CD14-positive monocyte (primary cell): ENCODE results near the gene TMEM187. TPM values are rescaled to one million over a fixed set of nuclear protein-coding genes. Genes with fewer than 3 reads are reported as not detected.
A peak's percentile ranks its signal among the peaks of the same experiment; 100 is the strongest.

Experiments
- DNase-seq, 3 donors: peaks; one replicate each; pipeline ENCODE4 v3.0.0-alpha.2; 2011 to 2022
- H2AFZ ChIP-seq: 2 replicates; pipeline ENCODE4 v1.6.0; 2012; ENCODE audit warnings: mild to moderate bottlenecking, low read depth, low read length, inconsistent platforms; ENCODE audit not compliant: insufficient read depth, poor library complexity, severe bottlenecking
- H3K27ac ChIP-seq, 2 donors: 1 replicate in 1 of 2; 2 replicates in 1 of 2; pipeline ENCODE4 v1.5.1; 2012 to 2013; ENCODE audit warnings: low read length in 2 of 2, control low read depth in 1 of 2, inconsistent platforms in 1 of 2, low read depth in 1 of 2, mild to moderate bottlenecking in 1 of 2
- H3K27me3 ChIP-seq, 2 donors: one replicate each; pipeline versions ENCODE4 v1.6.0 to v1.6.1; 2011 to 2013; ENCODE audit warnings: low read length in 2 of 2; ENCODE audit not compliant: control insufficient read depth in 2 of 2, insufficient read depth in 2 of 2
- H3K36me3 ChIP-seq, 2 donors: replicated peaks in 1 of 2; 1 replicate in 1 of 2; 2 replicates in 1 of 2; pipeline versions ENCODE4 v1.5.1 to v1.6.1; 2012 to 2013; ENCODE audit warnings: low read length in 2 of 2, control low read depth in 1 of 2, inconsistent platforms in 1 of 2, mild to moderate bottlenecking in 1 of 2; ENCODE audit not compliant: insufficient read depth in 2 of 2, control insufficient read depth in 1 of 2
- H3K4me1 ChIP-seq, 2 donors: 1 replicate in 1 of 2; 2 replicates in 1 of 2; pipeline versions ENCODE4 v1.5.1 to v1.6.1; 2012 to 2013; ENCODE audit warnings: low read length in 2 of 2, control low read depth in 1 of 2, inconsistent platforms in 1 of 2, mild to moderate bottlenecking in 1 of 2, moderate library complexity in 1 of 2; ENCODE audit not compliant: insufficient read depth in 2 of 2, control insufficient read depth in 1 of 2
- H3K4me2 ChIP-seq: replicated peaks from 2 replicates; pipeline ENCODE3; 2012; ENCODE audit warnings: low read length, moderate library complexity, mild to moderate bottlenecking; ENCODE audit not compliant: poor library complexity, severe bottlenecking; ENCODE audit errors: extremely low read depth
- H3K4me3 ChIP-seq, 3 experiments: fragments of 200-600 bp in 1 of 3; sonication (generic) in 1 of 3; replicated peaks in 1 of 3; 1 replicate in 2 of 3; 2 replicates in 1 of 3; pipeline ENCODE4 v1.5.1; 2011 to 2013; ENCODE audit warnings: low read length in 3 of 3, mild to moderate bottlenecking in 3 of 3, control low read depth in 2 of 3, low read depth in 2 of 3, inconsistent platforms in 1 of 3, moderate library complexity in 1 of 3
- H3K79me2 ChIP-seq: 2 replicates; pipeline ENCODE4 v1.6.0; 2012; ENCODE audit warnings: mild to moderate bottlenecking, control low read depth, inconsistent platforms, low read length, moderate library complexity; ENCODE audit not compliant: insufficient read depth
- H3K9ac ChIP-seq: 2 replicates; pipeline ENCODE4 v1.6.0; 2017; ENCODE audit warnings: low read length, mild to moderate bottlenecking; ENCODE audit not compliant: insufficient read depth, poor library complexity, severe bottlenecking
- H3K9me3 ChIP-seq, 2 donors: replicated peaks in 1 of 2; 1 replicate in 1 of 2; 2 replicates in 1 of 2; pipeline versions ENCODE4 v1.5.1 to v1.6.1; 2012 to 2013; ENCODE audit warnings: low read length in 2 of 2, control low read depth in 1 of 2; ENCODE audit not compliant: control insufficient read depth in 1 of 2, insufficient read depth in 1 of 2
- H4K20me1 ChIP-seq: 2 replicates; pipeline ENCODE4 v1.6.0; 2012; ENCODE audit warnings: mild to moderate bottlenecking, low read length, control low read depth, moderate library complexity; ENCODE audit not compliant: insufficient read depth
- H3K27ac Mint-ChIP-seq, 7 donors: one replicate each; pipeline ENCODE4 v1.8.0; 2020; ENCODE audit warnings: mild to moderate bottlenecking in 7 of 7, mixed read lengths in 7 of 7, moderate library complexity in 6 of 7, inconsistent platforms in 2 of 7
- H3K27me3 Mint-ChIP-seq, 3 donors: one replicate each; pipeline ENCODE4 v1.8.0; 2021 to 2022; ENCODE audit warnings: low read depth in 3 of 3, mild to moderate bottlenecking in 3 of 3, mixed read lengths in 3 of 3, moderate library complexity in 3 of 3, inconsistent platforms in 1 of 3
- H3K36me3 Mint-ChIP-seq, 2 donors: one replicate each; pipeline ENCODE4 v1.8.0; 2020; ENCODE audit warnings: mixed read lengths in 2 of 2, inconsistent platforms in 1 of 2, mild to moderate bottlenecking in 1 of 2
- H3K4me1 Mint-ChIP-seq: one replicate; pipeline ENCODE4 v1.8.0; 2020; ENCODE audit warnings: mild to moderate bottlenecking, mixed read lengths
- H3K4me3 Mint-ChIP-seq, 2 donors: one replicate each; pipeline ENCODE4 v1.8.0; 2020; ENCODE audit warnings: mild to moderate bottlenecking in 2 of 2, mixed read lengths in 2 of 2, moderate library complexity in 1 of 2
- H3K9me3 Mint-ChIP-seq, 7 donors: one replicate each; pipeline ENCODE4 v1.8.0; 2020 to 2022; ENCODE audit warnings: mixed read lengths in 7 of 7, mild to moderate bottlenecking in 6 of 7, moderate library complexity in 6 of 7, inconsistent platforms in 2 of 7
- WGBS: methylation state at CpG from one replicate; pipeline ENCODE4 v1.1.5; 2013; ENCODE audit warnings: missing lambda C conversion rate; ENCODE audit not compliant: insufficient coverage; 5-methylcytosine and 5-hydroxymethylcytosine counted together
- intact Hi-C, 2 donors: fragments of 100-400 bp; cut with micrococcal nuclease; formaldehyde crosslinking; loops; one replicate each; pipeline versions ENCODE4 v1.15.0 to v1.15.1; 2023
- polyA plus RNA-seq, 3 donors: library from polyadenylated mRNA; depleted of rRNA in 1 of 3; unstranded in 2 of 3; stranded (reverse) in 1 of 3; fragments of 300-500 nt in 2 of 3; fragments of >200 nt in 1 of 3; fragmentation: Illumina TruSeq in 2 of 3; gene quantifications; 1 replicate in 2 of 3; 2 replicates in 1 of 3; pipeline ENCODE4 v1.2.3, GENCODE V29; 2012 to 2021
- TF ChIP-seq, protein P1 (sequence below): fragments of 200-600 bp; IDR thresholded peaks from one replicate; pipeline ENCODE4 v1.8.0; 2022; ENCODE audit warnings: antibody characterized with exemption, mild to moderate bottlenecking

Gene TMEM187
- polyA plus RNA-seq, 3 donors, result 2.8 to 10.3 (median 4.9) TPM

DNA sequence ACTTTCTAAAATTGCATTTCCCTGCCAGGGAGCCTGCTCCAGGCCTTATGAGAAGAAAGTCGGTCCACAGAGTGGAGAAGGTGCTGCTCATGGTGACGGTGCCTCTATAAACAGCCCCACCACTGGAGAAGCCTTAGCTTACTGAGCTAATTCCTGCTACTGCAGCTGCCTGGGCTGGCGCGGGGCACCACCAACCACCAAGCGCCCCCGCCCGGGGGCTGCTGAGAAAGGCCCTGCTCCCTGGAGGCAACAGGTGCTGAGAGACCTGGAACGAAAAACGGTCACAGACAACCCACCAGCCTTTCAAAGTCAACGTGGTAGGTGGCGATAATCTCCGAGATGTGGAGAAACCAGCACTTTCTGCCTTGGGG, 3.8 kb upstream of the TMEM187 start:
- Histone ChIP-seq H3K36me3 (peaks cover 9 to 18% of the 10 kb centered on the region in 2 donors), H3K79me2 (peaks cover 81% of the 10 kb centered on the region), H3K9ac (peak overlapping the region; percentile 38), H3K4me3 (peak overlapping the region; percentile 1 to 100 (median 99)), H2AFZ (no peak overlapping the region), H3K27ac (peak overlapping the region; percentile 71 to 78), H4K20me1 (peaks cover 70% of the 10 kb centered on the region), H3K9me3 (no peaks in the 10 kb centered on the region), H3K27me3 (no peaks in the 10 kb centered on the region), H3K4me1 (peaks cover 46 to 55% of the 10 kb centered on the region in 2 donors), H3K4me2 (peak overlapping the region; percentile 87)
- no peak for DNase-seq
- peak overlapping the region in 5 of 7 donors; percentile 77 to 100 (median 94) for H3K27ac Mint-ChIP-seq
- intact Hi-C loops, result no loop called here
- peaks cover 12 to 31% of the 10 kb centered on the region in 2 donors for H3K36me3 Mint-ChIP-seq
- peaks cover 0 to 24% (median 8%) of the 10 kb centered on the region in 7 donors for H3K9me3 Mint-ChIP-seq
- H3K4me3 Mint-ChIP-seq, result peak overlapping the region; percentile 88 to 99
- peaks cover 43% of the 10 kb centered on the region for H3K4me1 Mint-ChIP-seq
- no CpG with 5 or more reads among the region's 12 CpGs for WGBS
- TF ChIP-seq, protein P1, sequence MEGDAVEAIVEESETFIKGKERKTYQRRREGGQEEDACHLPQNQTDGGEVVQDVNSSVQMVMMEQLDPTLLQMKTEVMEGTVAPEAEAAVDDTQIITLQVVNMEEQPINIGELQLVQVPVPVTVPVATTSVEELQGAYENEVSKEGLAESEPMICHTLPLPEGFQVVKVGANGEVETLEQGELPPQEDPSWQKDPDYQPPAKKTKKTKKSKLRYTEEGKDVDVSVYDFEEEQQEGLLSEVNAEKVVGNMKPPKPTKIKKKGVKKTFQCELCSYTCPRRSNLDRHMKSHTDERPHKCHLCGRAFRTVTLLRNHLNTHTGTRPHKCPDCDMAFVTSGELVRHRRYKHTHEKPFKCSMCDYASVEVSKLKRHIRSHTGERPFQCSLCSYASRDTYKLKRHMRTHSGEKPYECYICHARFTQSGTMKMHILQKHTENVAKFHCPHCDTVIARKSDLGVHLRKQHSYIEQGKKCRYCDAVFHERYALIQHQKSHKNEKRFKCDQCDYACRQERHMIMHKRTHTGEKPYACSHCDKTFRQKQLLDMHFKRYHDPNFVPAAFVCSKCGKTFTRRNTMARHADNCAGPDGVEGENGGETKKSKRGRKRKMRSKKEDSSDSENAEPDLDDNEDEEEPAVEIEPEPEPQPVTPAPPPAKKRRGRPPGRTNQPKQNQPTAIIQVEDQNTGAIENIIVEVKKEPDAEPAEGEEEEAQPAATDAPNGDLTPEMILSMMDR, result no peak
- H3K27me3 Mint-ChIP-seq, result peaks cover 0 to 43% (median 0%) of the 10 kb centered on the region in 3 donors

DNA sequence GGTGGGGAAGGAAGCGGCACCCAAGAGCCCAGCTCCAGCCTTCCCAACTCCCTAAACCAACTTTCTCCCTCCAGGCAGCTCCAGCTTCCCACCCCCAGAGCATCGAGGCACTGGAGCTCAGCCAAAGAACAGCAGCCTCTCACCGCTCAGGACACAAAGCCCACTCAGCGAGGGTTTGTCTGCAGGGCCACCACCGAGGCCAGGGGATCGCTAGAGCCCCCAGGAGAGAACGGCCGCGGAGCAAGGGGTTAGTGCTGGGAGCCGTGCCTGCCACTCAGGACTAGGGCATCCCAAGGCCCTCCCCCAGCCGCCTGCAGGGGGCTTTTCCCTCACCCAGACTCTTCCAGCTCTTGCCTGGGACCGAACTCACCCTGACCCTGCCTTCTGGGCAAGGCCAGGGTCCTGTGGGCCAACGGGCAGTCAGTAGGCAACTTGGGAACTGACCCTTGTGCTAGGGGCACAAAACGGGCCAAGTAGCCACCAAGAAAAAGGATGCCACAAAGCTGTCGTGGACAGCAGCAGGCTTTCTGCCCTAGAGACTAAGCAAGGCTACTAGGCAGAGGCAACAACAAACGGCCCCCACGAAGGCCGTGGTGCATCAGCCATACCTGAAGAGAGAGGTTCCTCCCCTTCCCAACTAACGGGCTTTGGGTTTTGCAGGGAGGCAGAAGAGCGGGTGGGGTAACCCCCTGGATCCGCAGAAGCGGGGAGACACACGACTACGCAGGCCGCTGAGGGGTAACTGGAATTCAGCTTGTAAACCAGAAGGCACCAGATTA, 3.2 kb upstream of the TMEM187 start:
- H3K27me3 ChIP-seq, result no peaks in the 10 kb centered on the region
- peaks cover 3 to 12% of the 10 kb centered on the region in 2 donors for H3K36me3 ChIP-seq
- Mint-ChIP-seq H3K36me3 (peaks cover 9 to 25% of the 10 kb centered on the region in 2 donors), H3K4me1 (peaks cover 48% of the 10 kb centered on the region), H3K27me3 (peaks cover 0 to 48% (median 0%) of the 10 kb centered on the region in 3 donors), H3K27ac (peak overlapping the region; percentile 79 to 100 (median 87)), H3K9me3 (peaks cover 0 to 24% (median 8%) of the 10 kb centered on the region in 7 donors), H3K4me3 (peak overlapping the region; percentile 88 to 99)
- no peaks in the 10 kb centered on the region for H3K9me3 ChIP-seq
- TF ChIP-seq, protein P1, result no peak
- peak overlapping the region; percentile 71 to 78 for H3K27ac ChIP-seq
- peaks cover 70% of the 10 kb centered on the region for H4K20me1 ChIP-seq
- peaks cover 81% of the 10 kb centered on the region for H3K79me2 ChIP-seq
- DNase-seq, result no peak
- H3K4me1 ChIP-seq, result peaks cover 51 to 61% of the 10 kb centered on the region in 2 donors
- peak overlapping the region; percentile 90 to 100 (median 99) for H3K4me3 ChIP-seq
- intact Hi-C loops, result no loop called here
- H3K4me2 ChIP-seq, result peak overlapping the region; percentile 87
- 10% methylated on average over 9 of the region's 25 CpGs for WGBS
- peak overlapping the region; percentile 38 for H3K9ac ChIP-seq
- no peak overlapping the region for H2AFZ ChIP-seq
